Smooth muscle cell of trachea (primary cell): Measurements from ENCODE around the gene HNRNPH3. TPM values are rescaled to one million over a fixed set of nuclear protein-coding genes. Genes with fewer than 3 reads are reported as not detected.

Experiments used
- total RNA-seq: library from RNA; depleted of rRNA; stranded (reverse); fragments of >200 nt; gene quantifications from 2 replicates; pipeline ENCODE4 v1.2.1, GENCODE V29; 2014

HNRNPH3 gene
- total RNA-seq, result 19.0 and 33.7 TPM in 2 replicates

GRCh38 chr10:68331455-68332258 is at the start of gene HNRNPH3:
Gene HNRNPH3 (plus strand): TSS chr10:68332064. CDS start chr10:68337222, 5,158 bp downstream.

GRCh38 chr10:68332259-68333057 is 594 bp downstream of the HNRNPH3 start, which contains the start of gene PBLD:
Gene PBLD (minus strand): TSS chr10:68332928. CDS start chr10:68306844, 26,084 bp downstream.

Other genes with a start within 250 kb of the HNRNPH3 start
- 0.15 and 0.33 TPM in 2 replicates for gene MYPN, start 222.6 kb upstream of the HNRNPH3 start, total RNA-seq
- gene ATOH7, start 100.0 kb upstream of the HNRNPH3 start, total RNA-seq, result 0.17 TPM in 1 of 2 replicates, not detected in the other
- 5.5 and 5.6 TPM in 2 replicates for gene PBLD, start 864 bp downstream of the HNRNPH3 start, total RNA-seq
- gene RUFY2, start 75.2 kb downstream of the HNRNPH3 start, total RNA-seq, result 19.4 and 33.6 TPM in 2 replicates
- gene DNA2, start 139.9 kb downstream of the HNRNPH3 start, total RNA-seq, result 3.1 and 10.3 TPM in 2 replicates
- gene SLC25A16, start 195.5 kb downstream of the HNRNPH3 start, total RNA-seq, result 11.7 and 17.6 TPM in 2 replicates
- gene TET1, start 228.3 kb downstream of the HNRNPH3 start, total RNA-seq, result 3.3 and 4.7 TPM in 2 replicates